Cardiac fibroblast (primary cell): ENCODE data around the gene KIF1B.

Source experiments
- DNase-seq, 2 donors: peaks; one replicate each; pipeline versions ENCODE4 v3.0.0 to v3.0.0-alpha.2; 2010; ENCODE audit warnings: low read depth in 2 of 2
- H3K4me3 ChIP-seq, 2 donors: replicated peaks in 1 of 2; 1 replicate in 1 of 2; 2 replicates in 1 of 2; pipeline ENCODE4 v1.5.1; 2011; ENCODE audit warnings: low read depth in 2 of 2, low read length in 2 of 2, mild to moderate bottlenecking in 2 of 2, moderate library complexity in 1 of 2
- TF ChIP-seq, protein P1 (sequence below): IDR thresholded peaks from one replicate; pipeline ENCODE4 v1.5.1; 2011; ENCODE audit warnings: low read depth, mild to moderate bottlenecking, low read length, inconsistent platforms

The KIF1B gene

DNA sequence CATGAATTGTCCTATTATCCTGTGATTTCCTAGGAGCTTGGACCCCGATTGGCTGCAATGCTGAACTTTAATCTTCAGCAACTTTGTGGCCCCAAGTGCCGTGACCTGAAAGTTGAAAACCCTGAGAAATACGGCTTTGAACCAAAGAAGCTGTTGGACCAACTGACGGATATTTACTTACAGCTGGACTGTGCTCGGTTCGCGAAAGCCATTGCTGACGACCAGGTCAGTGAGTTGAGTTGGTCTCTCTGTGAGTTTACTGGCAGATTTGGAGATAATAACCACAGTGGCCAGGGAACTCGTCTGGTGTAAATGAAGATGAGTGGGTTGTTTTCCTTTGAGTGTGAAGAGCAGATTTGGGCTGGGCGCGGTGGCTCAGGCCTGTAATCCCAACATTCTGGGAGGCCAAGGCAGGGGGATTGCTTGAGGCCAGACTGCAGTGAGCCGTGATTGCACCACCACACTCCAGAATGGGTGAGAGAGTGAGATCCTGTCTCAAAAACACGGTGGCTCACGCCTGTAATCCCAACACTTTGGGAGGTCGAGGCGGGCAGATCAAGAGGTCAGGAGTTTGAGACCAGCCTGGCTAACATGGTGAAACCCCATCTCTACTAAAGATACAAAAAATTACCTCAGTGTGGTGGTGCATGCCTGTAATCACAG, 39.1 kb upstream of the KIF1B start:
- no peak for DNase-seq
- TF ChIP-seq, protein P1, sequence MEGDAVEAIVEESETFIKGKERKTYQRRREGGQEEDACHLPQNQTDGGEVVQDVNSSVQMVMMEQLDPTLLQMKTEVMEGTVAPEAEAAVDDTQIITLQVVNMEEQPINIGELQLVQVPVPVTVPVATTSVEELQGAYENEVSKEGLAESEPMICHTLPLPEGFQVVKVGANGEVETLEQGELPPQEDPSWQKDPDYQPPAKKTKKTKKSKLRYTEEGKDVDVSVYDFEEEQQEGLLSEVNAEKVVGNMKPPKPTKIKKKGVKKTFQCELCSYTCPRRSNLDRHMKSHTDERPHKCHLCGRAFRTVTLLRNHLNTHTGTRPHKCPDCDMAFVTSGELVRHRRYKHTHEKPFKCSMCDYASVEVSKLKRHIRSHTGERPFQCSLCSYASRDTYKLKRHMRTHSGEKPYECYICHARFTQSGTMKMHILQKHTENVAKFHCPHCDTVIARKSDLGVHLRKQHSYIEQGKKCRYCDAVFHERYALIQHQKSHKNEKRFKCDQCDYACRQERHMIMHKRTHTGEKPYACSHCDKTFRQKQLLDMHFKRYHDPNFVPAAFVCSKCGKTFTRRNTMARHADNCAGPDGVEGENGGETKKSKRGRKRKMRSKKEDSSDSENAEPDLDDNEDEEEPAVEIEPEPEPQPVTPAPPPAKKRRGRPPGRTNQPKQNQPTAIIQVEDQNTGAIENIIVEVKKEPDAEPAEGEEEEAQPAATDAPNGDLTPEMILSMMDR = no peak

DNA sequence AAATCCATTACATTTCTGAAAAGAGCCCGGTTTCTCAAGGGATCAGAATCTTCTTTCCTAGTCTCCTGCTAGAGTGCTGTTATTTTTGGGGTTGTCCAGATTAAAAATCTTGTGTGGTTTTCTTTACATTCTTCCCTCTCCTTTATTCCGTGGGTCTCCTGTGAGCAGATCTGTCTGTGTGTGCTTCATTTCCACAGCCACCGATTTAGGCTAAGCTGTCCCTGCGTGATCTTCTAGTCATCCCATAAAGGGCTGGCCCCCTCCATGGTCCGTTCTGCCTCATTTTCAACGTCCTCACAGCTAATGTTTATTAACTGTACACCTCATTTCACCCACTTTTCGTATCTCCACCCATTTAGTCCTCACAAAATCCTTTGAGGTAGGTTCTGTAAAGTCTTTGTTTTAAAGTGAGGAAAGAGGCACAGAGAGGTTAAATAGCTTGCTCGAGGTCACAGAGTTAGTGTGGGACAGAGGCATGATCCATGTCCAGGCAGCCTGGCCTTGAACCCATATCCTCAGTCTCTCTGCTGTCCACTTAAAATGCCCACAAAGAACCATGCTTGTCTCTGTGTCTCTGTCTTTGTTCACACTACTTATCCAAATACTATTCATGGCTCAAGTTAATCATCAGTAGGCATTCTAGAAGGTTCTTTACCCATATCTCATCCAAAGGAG, 38.2 kb upstream of the KIF1B start:
- no peak overlapping the region for H3K4me3 ChIP-seq
- no peak for DNase-seq
- TF ChIP-seq, protein P1 = no peak

More for the DNA sequence above, 39.1 kb upstream of the KIF1B start:
- no peak overlapping the region for H3K4me3 ChIP-seq

DNA sequence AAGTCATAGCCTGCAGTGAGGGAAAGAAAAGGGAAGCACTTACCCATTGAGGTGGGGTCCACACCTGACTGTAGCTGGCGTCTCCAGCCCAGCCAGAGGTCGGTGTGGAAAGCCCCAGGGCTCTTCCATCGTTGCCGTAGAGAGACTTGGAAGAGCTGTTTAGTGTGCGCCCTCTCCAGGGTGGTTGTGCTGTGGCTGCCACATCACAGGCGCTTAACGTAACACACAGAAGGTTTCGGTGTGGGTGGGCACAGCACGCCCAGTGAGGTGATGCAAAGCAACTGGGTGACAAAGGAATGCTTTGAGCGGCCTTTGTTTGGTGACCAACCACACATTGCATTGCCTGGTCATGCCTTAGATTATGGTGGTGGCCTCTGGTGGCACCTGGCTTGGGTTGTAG, 36.8 kb upstream of the KIF1B start:
- TF ChIP-seq, protein P1 = no peak
- DNase-seq = no peak
- H3K4me3 ChIP-seq = no peak overlapping the region

DNA sequence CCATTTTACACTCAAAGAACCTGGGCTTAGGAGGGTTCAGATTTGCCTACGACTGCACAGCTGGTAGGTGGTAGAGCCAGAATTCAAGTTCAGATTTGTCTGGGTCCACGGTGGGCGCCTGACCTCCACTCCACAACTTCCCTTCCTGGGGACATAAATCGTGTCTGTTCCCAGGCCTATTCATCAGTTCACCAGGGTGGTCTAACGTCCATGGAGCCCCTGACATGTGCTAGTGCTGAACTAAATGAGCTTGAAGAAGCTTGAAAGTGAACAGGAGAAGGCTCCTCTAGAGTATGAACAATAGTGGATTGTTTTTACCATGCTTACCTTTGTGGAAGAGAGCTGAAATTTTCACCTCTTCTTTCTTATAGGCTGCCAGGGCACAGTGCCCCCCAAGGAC, 32.5 kb upstream of the KIF1B start:
- TF ChIP-seq, protein P1 = no peak
- no peak overlapping the region for H3K4me3 ChIP-seq
- no peak for DNase-seq

DNA sequence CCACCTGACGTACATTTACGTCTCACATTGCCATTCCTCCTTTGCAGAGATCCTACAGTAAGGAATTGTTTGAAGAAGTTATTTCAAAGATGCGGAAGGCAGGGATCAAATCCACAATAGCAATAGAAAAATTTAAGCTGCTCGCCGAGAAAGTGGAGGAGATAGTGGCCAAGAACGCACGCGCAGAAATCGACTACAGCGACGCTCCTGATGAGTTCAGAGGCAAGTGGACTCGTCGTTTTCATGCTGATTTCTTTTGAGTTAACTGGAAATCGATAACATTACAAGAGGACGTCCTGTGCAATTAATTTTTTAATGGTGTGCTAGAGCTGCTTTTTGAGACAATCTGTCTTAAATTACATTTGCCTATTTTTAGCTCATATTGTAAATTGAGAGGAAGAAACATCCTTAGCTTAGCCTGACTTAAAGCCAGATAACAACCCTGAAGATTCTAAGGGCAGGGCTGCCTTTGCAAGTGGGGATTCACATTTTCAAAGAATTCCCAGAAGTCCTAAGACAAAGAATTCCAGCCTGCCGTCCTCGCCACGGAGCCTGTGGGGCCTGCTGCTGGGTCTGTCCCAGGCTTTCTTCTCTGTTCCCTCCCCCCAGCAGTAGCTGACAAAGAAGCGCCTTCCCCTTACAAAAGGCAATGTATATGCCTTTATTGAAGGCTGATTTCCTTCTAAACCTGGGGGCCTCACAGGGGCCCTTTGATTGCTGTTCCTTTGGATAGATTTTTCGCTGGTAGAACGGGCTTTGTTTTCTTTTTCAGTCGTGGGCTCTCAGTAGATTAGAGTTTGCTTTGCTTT, 31.6 kb upstream of the KIF1B start:
- no peak overlapping the region for H3K4me3 ChIP-seq
- TF ChIP-seq, protein P1 = no peak
- DNase-seq = no peak

DNA sequence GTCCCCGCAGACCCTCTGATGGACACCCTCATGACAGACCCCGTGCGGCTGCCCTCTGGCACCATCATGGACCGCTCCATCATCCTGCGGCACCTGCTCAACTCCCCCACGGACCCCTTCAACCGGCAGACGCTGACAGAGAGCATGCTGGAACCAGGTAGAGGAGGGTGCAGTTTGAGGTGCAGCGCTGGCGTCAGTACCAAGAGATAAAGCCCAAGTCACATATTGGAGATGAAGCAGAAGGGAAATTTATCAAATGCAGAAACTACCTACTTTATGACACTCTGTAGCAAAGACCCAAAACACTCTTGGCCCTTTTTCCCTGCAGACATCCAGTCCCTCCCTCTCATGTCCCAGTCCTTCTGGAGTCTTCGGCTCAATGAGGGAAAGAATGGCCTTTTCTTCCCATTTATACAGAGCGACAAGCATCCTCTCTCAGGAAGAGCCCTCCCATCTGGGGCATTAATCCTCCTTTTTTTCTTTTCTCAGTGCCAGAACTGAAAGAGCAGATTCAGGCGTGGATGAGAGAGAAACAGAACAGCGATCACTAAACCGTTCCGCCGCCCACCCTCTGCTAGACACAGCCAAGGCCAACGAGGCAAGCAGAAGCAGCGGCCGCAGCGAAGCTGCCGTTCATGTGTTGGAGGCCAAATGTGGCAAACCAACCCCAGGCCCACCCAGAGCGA, 30.8 kb upstream of the KIF1B start:
- TF ChIP-seq, protein P1 = no peak
- no peak overlapping the region for H3K4me3 ChIP-seq
- DNase-seq = no peak
